GM12864 (cell line): ENCODE data around the gene EIF4EBP3.

Source experiments
- DNase-seq: peaks from one replicate; pipeline ENCODE4 v3.0.0-alpha.2; 2011; ENCODE audit warnings: low read depth
- H3K4me3 ChIP-seq: 2 replicates; pipeline ENCODE4 v1.5.1; 2011; ENCODE audit warnings: mild to moderate bottlenecking, low read depth, low read length, control low read depth
- CTCF ChIP-seq: IDR thresholded peaks from 2 replicates; pipeline ENCODE4 v1.5.1; 2011; ENCODE audit warnings: low read depth, mild to moderate bottlenecking, moderate library complexity, low read length, control low read depth, inconsistent platforms; ENCODE audit errors: missing control alignments

Gene EIF4EBP3

GRCh38 chr5:140549237-140550144, 2.0 kb downstream of the EIF4EBP3 start:
- no peak for TF ChIP-seq CTCF
- H3K4me3 ChIP-seq, result no peak overlapping the region
- DNase-seq, result no peak

GRCh38 chr5:140550147-140551079, 3.0 kb downstream of the EIF4EBP3 start:
- DNase-seq, result no peak
- no peak for TF ChIP-seq CTCF
- no peak overlapping the region for H3K4me3 ChIP-seq

GRCh38 chr5:140551872-140552271, 4.4 kb downstream of the EIF4EBP3 start:
- no peak for TF ChIP-seq CTCF
- no peak overlapping the region for H3K4me3 ChIP-seq
- DNase-seq, result no peak

GRCh38 chr5:140553657-140554056, 6.2 kb downstream of the EIF4EBP3 start:
- TF ChIP-seq CTCF, result no peak
- no peak for DNase-seq
- H3K4me3 ChIP-seq, result no peak overlapping the region; the same call in 1 of the 2 replicates

- DNase-seq, result no peak
Measured at GRCh38 chr5:140554454-140554853, 7.0 kb downstream of the EIF4EBP3 start.

More at GRCh38 chr5:140554454-140554853, 7.0 kb downstream of the EIF4EBP3 start:
- H3K4me3 ChIP-seq, result no peak overlapping the region; the same call in 1 of the 2 replicates
- no peak for TF ChIP-seq CTCF
